HG03520 (cell line): ENCODE measurements around the gene ANO6.
"Not testable (repeated sequence)": the region's sequence is repeated elsewhere in the genome, so short reads cannot be mapped to it uniquely, and the experiment has no call there.

Source experiments
- ATAC-seq: cut with Tn5 transposase; IDR thresholded peaks from one replicate; pipeline ENCODE4 v1.9.1; 2021; ENCODE audit warnings: mild to moderate bottlenecking, moderate library complexity; ENCODE audit not compliant: unreplicated experiment

Gene ANO6

GRCh38 chr12:45309836-45310626 lies 94.1 kb downstream of the ANO6 start:
- ATAC-seq = no peak

GRCh38 chr12:45310627-45310968 lies 94.7 kb downstream of the ANO6 start:
- ATAC-seq = no peak

GRCh38 chr12:45312012-45312411 lies 96.1 kb downstream of the ANO6 start:
- ATAC-seq = no peak

DNA sequence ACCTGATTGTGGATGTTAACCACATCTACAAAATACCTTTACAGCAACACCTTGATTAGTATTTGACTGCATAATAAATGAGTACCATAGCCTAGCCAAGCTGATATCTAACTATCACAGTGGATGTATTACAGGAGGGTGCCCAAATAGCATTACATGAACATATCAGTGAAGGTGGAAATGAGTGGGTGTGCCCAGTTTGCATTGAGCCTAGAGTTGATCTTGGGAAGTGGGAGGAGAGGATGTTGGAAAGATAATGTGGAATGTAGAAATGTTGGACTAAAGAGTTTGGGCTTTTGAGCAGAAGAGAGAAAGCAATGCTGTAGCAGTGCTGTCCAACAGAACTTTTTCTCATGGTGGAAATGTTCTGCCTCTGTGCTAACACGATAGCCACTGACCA lies 98.9 kb downstream of the ANO6 start:
- no peak for ATAC-seq

- ATAC-seq = no peak
These were observed 99.6 kb downstream of the ANO6 start for GRCh38 chr12:45315462-45315861.

GRCh38 chr12:45317261-45317660 lies 101.4 kb downstream of the ANO6 start:
- ATAC-seq = not testable (repeated sequence)

- no peak for ATAC-seq
These were observed 106.9 kb downstream of the ANO6 start for GRCh38 chr12:45322810-45323209.

- ATAC-seq = no peak
These were observed 108.5 kb downstream of the ANO6 start for GRCh38 chr12:45324391-45324790.

- no peak for ATAC-seq
These were observed 110.6 kb downstream of the ANO6 start for GRCh38 chr12:45326358-45326975.

DNA sequence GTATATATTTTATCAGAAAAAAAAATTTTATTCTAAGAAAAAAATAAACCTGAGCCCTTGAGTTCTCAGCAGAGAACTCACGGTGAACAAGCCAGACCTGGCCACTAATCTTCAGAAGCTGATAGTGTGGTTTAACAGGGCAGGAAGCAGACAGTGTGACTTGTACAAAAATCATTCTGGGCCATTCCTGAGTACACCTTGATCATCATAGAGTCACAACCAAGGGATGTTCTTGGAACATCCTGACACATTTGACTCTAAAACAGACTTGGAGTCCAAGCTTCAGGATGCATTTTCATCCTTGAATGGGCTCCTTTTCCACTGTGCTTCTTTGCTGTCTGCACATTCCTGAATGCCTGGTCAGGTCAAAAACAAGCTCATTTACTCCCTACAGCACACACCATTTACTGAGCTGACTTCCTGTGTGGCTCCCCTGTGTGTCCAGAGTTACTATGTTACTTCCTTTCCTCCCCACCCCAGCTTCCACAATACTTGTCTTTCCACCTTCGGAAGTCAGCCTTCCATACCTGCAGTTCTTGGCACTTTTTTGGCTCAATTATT lies 112.0 kb downstream of the ANO6 start:
- ATAC-seq = no peak

- ATAC-seq = no peak
These were observed 113.3 kb downstream of the ANO6 start for GRCh38 chr12:45329238-45329637.

DNA sequence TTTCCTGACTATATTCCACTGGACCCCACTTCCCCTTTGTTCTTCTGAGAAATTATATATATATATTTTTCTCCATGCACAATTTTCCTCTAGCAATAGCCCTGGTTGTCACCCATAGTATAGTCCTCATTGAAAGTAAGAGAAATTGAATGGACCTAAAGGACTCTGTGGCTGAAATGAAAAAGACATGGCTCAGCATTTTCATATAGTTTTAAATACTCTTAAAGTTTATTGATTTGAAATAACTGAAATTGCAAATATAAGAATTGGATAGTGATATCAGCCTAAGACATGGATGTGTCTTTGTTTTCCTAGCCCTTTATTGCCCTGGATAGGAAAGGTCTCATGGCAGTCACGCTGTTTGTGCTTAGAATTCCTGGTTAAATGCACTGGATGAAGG lies 113.8 kb downstream of the ANO6 start:
- ATAC-seq = no peak

DNA sequence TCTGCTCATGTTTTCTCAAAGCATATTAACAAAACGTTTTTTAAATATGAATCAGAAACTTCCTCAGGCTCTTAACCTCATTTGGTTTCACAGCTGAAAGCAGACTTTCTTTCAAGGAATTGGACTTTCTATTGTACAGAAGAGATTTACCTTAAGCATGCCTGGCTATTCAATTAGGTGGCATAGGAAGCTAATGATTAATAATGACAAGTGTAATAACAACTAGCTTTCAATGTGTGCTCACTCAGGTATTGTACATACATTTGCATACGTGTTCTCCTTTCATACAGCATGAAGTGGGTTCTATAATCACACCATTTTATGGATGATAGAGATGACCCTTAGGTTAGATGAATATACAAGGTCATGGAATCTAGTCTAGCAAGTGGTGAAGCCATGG lies 115.7 kb downstream of the ANO6 start:
- no peak for ATAC-seq

DNA sequence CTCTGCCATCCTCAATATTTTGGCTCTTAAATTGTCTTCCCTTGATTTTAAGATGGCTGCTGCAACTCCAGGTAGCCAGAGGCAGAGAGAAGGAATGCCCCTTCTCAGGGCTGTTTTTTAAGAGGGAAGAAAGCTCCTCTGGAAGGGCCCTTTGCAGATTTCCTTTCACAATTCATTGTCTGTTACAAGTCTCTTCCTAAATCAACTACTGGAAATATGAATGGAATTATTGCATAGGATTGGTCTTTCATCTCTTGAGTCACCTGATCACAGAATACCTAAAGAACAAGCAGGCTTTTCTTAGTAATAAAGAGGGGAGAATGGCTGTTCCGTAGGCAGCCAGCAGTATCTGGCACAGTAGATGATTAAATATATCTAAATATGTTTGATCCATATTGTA lies 118.5 kb downstream of the ANO6 start:
- no peak for ATAC-seq

- ATAC-seq = no peak
These were observed 120.4 kb downstream of the ANO6 start for GRCh38 chr12:45336331-45336730.

GRCh38 chr12:45336762-45337596 lies 121.1 kb downstream of the ANO6 start:
- no peak for ATAC-seq

- ATAC-seq = no peak
These were observed 121.9 kb downstream of the ANO6 start for GRCh38 chr12:45337835-45338234.

DNA sequence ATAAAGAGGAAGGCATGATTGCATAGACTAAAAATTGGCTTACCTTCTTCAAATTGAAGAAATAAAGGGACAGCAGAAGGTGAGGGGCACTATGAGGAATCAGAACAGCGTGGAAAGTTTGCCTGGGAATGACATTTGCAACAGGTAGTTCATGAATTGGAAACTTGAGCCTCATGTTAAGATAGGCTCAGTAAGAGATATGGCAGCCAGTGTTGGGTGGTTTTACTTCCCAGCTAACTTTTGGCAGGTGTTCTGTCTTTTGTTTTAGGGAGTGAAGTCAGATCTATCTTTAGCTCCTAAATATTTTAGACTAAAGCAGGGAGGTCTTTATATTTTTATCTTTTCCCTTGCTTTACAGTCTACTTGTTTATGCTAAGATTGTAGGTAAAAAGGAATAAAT lies 122.4 kb downstream of the ANO6 start:
- ATAC-seq = no peak

- ATAC-seq = no peak
These were observed 123.1 kb downstream of the ANO6 start for GRCh38 chr12:45339035-45339434.

- no peak for ATAC-seq
These were observed 126.3 kb downstream of the ANO6 start for GRCh38 chr12:45342171-45342570.

DNA sequence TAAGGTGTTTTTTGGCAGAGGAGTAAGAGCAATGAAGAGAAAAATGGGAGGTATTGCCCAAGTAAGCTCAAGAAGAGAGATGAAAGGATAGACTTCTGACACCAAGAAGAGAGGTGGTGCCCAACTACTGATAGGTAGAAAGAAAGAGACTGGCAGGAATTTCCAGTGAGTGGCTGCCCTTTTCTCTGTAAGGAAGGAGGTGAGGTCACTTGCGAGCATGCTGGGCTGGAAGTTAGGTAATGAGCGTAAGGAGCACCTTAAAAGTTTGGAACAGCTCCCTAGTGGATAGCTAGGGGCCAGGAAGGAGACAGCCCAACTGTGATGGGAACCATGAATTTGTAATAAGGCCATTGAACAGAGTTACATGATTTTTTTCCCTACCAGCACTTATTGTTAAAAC lies 127.0 kb downstream of the ANO6 start:
- no peak for ATAC-seq
